ENCODE measurements around the gene MSS51. TPM values are rescaled to one million over a fixed set of nuclear protein-coding genes. Genes with fewer than 3 reads are reported as not detected.
A peak's percentile ranks its signal among the peaks of the same experiment; 100 is the strongest.

MSS51 gene
- total RNA-seq, 1 experiment from 2014 or later = 3.2 TPM

- ChIA-PET CTCF (no interaction called here), POLR2A (ENCODE audit: unreplicated experiment) (interaction anchor here (0.6 kb wide), 1 partner anchor 177 kb away, joined by 3 read pairs; the partner anchor contains the start of gene DNAJC9)
- Histone ChIP-seq H3K9ac (ENCODE audit: low read length) (no peak overlapping the region), H3K27me3 (ENCODE audit: low read length) (no peaks in the 10 kb centered on the region), H3F3A (ENCODE audit: low read length, unreplicated experiment) (no peaks in the 10 kb centered on the region), H3K36me3 (ENCODE audit: low read depth, low read length) (0 out of 2 replicates have a peak, but pooled peaks cover 8% of the 10 kb centered on the region), H3K9me2 (replicated peaks; ENCODE audit: low read length) (no peaks in the 10 kb centered on the region), H3K4me1 (ENCODE audit: insufficient read depth, low read length) (peaks cover 10% of the 10 kb centered on the region), H3K9me3 (ENCODE audit: low read length) (no peaks in the 10 kb centered on the region), H4K20me1 (ENCODE audit: low read length) (no peaks in the 10 kb centered on the region), H3K4me3 (ENCODE audit: low read length) (no peak overlapping the region), H3K27ac (ENCODE audit: low read length) (no peak overlapping the region), H2AFZ (ENCODE audit: low read length) (no peak overlapping the region), H3K79me2 (ENCODE audit: low read length) (no peaks in the 10 kb centered on the region), H3K4me2 (ENCODE audit: low read length) (no peak overlapping the region)
- TF ChIP-seq CTCF (conservative IDR thresholded peaks at IDR 0.05; ENCODE audit: low read depth, low read length) (no peak), EZH2phosphoT487 (IDR thresholded peaks at IDR 0.05; ENCODE audit: borderline replicate concordance, low read length) (no peak), EZH2 (IDR thresholded peaks at IDR 0.05; ENCODE audit: low read length, unreplicated experiment) (no peak)
- ATAC-seq (no peak), DNase-seq (no peak)
- BruUV-seq (replicated peaks) = no TSS peak
- intact Hi-C loops (cut with micrococcal nuclease) = no loop called here
These were observed 8.9 kb downstream of the MSS51 start for GRCh38 chr10:73424478-73424877.

- H4K20me1 ChIP-seq (ENCODE audit: low read length) = no peaks in the 10 kb centered on the region
- H3K9ac ChIP-seq (ENCODE audit: low read length) = no peak overlapping the region
- H2AFZ ChIP-seq (ENCODE audit: low read length) = no peak overlapping the region
- TF ChIP-seq EZH2phosphoT487 (IDR thresholded peaks at IDR 0.05; ENCODE audit: borderline replicate concordance, low read length) (no peak), EZH2 (IDR thresholded peaks at IDR 0.05; ENCODE audit: low read length, unreplicated experiment) (no peak), CTCF (conservative IDR thresholded peaks at IDR 0.05; ENCODE audit: low read depth, low read length) (no peak)
- 0 out of 2 replicates have a peak, but pooled peaks cover 8% of the 10 kb centered on the region for H3K36me3 ChIP-seq (ENCODE audit: low read depth, low read length)
- ATAC-seq = no peak
- BruUV-seq (replicated peaks) = no TSS peak
- H3K9me2 ChIP-seq (replicated peaks; ENCODE audit: low read length) = no peaks in the 10 kb centered on the region
- no peak overlapping the region for H3K4me3 ChIP-seq (ENCODE audit: low read length)
- H3K4me1 ChIP-seq (ENCODE audit: insufficient read depth, low read length) = peaks cover 20% of the 10 kb centered on the region
- H3K79me2 ChIP-seq (ENCODE audit: low read length) = no peaks in the 10 kb centered on the region
- no peaks in the 10 kb centered on the region for H3K27me3 ChIP-seq (ENCODE audit: low read length)
- no peak for DNase-seq
- ChIA-PET POLR2A (ENCODE audit: unreplicated experiment) (no interaction called here), CTCF (no interaction called here)
- intact Hi-C loops (cut with micrococcal nuclease) = no loop called here
- H3K9me3 ChIP-seq (ENCODE audit: low read length) = no peaks in the 10 kb centered on the region
- H3K27ac ChIP-seq (ENCODE audit: low read length) = no peak overlapping the region
- H3K4me2 ChIP-seq (ENCODE audit: low read length) = no peak overlapping the region
- no peaks in the 10 kb centered on the region for H3F3A ChIP-seq (ENCODE audit: low read length, unreplicated experiment)
These were observed 10.1 kb downstream of the MSS51 start for GRCh38 chr10:73423309-73423708.

- BruUV-seq (replicated peaks) = no TSS peak
- H3K4me3 ChIP-seq (ENCODE audit: low read length) = no peak overlapping the region
- intact Hi-C loops (cut with micrococcal nuclease) = loop anchor here (10.0 kb wide), 1 partner anchor 328 kb away; the partner anchor contains the start of gene SEC24C
- DNase-seq = peak; percentile 98
- peaks cover 57% of the 10 kb centered on the region for H3K4me1 ChIP-seq (ENCODE audit: insufficient read depth, low read length)
- H3K4me2 ChIP-seq (ENCODE audit: low read length) = peak overlapping the region; percentile 1
- POLR2A ChIA-PET (ENCODE audit: unreplicated experiment) = interaction anchor here (0.6 to 1.1 kb wide), 4 partner anchors 10 to 79 kb away, joined by 4 to 8 read pairs (median 6); partner anchors contain the start of gene PPP3CB
- peak; percentile 0 for ATAC-seq
- H3K27ac ChIP-seq (ENCODE audit: low read length) = peak overlapping the region; percentile 37
- no peak for TF ChIP-seq EZH2 (IDR thresholded peaks at IDR 0.05; ENCODE audit: low read length, unreplicated experiment)
- no peak for TF ChIP-seq CTCF (conservative IDR thresholded peaks at IDR 0.05; ENCODE audit: low read depth, low read length)
- no peak for TF ChIP-seq EZH2phosphoT487 (IDR thresholded peaks at IDR 0.05; ENCODE audit: borderline replicate concordance, low read length)
- CTCF ChIA-PET = interaction anchor here (0.6 to 0.7 kb wide), 3 partner anchors 199 to 1805 kb away, joined by 3 to 6 read pairs (median 4); no protein-coding TSS in a partner anchor
- peaks cover 23% of the 10 kb centered on the region for H3K79me2 ChIP-seq (ENCODE audit: low read length)
- H4K20me1 ChIP-seq (ENCODE audit: low read length) = no peaks in the 10 kb centered on the region
- no peaks in the 10 kb centered on the region for H3K9me2 ChIP-seq (replicated peaks; ENCODE audit: low read length)
- H3K9ac ChIP-seq (ENCODE audit: low read length) = no peak overlapping the region
- no peak overlapping the region for H2AFZ ChIP-seq (ENCODE audit: low read length)
- H3F3A ChIP-seq (ENCODE audit: low read length, unreplicated experiment) = peaks cover 8% of the 10 kb centered on the region
- no peaks in the 10 kb centered on the region for H3K36me3 ChIP-seq (ENCODE audit: low read depth, low read length)
- H3K27me3 ChIP-seq (ENCODE audit: low read length) = no peaks in the 10 kb centered on the region
- H3K9me3 ChIP-seq (ENCODE audit: low read length) = no peaks in the 10 kb centered on the region
These were observed 16.8 kb downstream of the MSS51 start for GRCh38 chr10:73416571-73416970.

Measured in PC-3 (cell line).